Sigmoid colon (tissue), 4 donors: Measurements from ENCODE around the gene EDNRA.

Experiments used
- POLR2A ChIP-seq, 2 donors: fragments of 450-650 bp; IDR thresholded peaks; one replicate each; pipeline ENCODE4 v1.6.1; 2016; ENCODE audit warnings: antibody characterized with exemption in 2 of 2, mild to moderate bottlenecking in 2 of 2, moderate library complexity in 2 of 2
- POLR2AphosphoS5 ChIP-seq, 4 donors: sonication (generic); formaldehyde crosslinking; IDR thresholded peaks; one replicate each; pipeline ENCODE4 v1.6.1; 2017; ENCODE audit warnings: antibody characterized with exemption in 4 of 4
- TF ChIP-seq, protein P1 (sequence below), 4 experiments: fragments of 450-650 bp in 3 of 4; fragments of 200-600 bp in 1 of 4; IDR thresholded peaks; one replicate each; pipeline ENCODE4 v1.5.1; 2016 to 2019; ENCODE audit warnings: antibody characterized with exemption in 4 of 4, mild to moderate bottlenecking in 3 of 4, moderate library complexity in 2 of 4

DNA sequence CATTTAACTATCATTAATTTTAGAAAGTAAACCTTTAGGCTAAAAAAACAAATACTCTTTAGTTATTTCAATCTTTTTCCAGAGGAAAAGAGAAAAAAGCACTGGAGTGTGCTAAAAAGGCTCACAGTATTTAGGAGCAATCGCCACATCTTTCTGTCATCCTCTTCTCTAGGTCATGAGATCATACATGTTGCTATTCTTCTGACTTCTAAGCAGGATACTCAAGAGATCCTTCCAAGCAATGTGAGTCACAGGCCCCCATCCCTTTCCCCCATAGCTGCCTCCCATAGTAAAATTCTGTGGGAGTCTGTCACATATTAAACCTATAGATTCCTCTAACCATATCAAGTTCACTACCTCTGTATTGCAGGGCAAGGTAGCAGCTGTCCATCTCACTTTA, 7.7 kb downstream of the EDNRA start:
- TF ChIP-seq POLR2A (IDR thresholded peaks at IDR 0.05) (no peak), POLR2AphosphoS5 (IDR thresholded peaks at IDR 0.05) (no peak)
- TF ChIP-seq, protein P1, sequence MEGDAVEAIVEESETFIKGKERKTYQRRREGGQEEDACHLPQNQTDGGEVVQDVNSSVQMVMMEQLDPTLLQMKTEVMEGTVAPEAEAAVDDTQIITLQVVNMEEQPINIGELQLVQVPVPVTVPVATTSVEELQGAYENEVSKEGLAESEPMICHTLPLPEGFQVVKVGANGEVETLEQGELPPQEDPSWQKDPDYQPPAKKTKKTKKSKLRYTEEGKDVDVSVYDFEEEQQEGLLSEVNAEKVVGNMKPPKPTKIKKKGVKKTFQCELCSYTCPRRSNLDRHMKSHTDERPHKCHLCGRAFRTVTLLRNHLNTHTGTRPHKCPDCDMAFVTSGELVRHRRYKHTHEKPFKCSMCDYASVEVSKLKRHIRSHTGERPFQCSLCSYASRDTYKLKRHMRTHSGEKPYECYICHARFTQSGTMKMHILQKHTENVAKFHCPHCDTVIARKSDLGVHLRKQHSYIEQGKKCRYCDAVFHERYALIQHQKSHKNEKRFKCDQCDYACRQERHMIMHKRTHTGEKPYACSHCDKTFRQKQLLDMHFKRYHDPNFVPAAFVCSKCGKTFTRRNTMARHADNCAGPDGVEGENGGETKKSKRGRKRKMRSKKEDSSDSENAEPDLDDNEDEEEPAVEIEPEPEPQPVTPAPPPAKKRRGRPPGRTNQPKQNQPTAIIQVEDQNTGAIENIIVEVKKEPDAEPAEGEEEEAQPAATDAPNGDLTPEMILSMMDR (IDR thresholded peaks at IDR 0.05): no peak
